ENCODE measurements around the gene RBM17.

- TF ChIP-seq HMG20A (CRISPR knock-in tag; IDR thresholded peaks at IDR 0.05; ENCODE audit: borderline replicate concordance) (no peak), CTCF (CRISPR knock-in tag; IDR thresholded peaks at IDR 0.05) (no peak), NR3C1 (CRISPR knock-in tag; IDR thresholded peaks at IDR 0.05) (no peak), POLR2A (IDR thresholded peaks at IDR 0.05; ENCODE audit: insufficient read depth in 1 of 2, low read depth in 2 of 2, low read length in 2 of 2) (no peak), HCFC1 (IDR thresholded peaks at IDR 0.05; ENCODE audit: low read depth, low read length) (no peak), ZNF333 (CRISPR knock-in tag; IDR thresholded peaks at IDR 0.05; ENCODE audit: borderline replicate concordance) (no peak), KDM1A (CRISPR knock-in tag; IDR thresholded peaks at IDR 0.05) (no peak), CBX5 (CRISPR knock-in tag; IDR thresholded peaks at IDR 0.05; ENCODE audit: borderline replicate concordance) (no peak), ERF (CRISPR knock-in tag; IDR thresholded peaks at IDR 0.05) (no peak)
Measured at GRCh38 chr10:6067457-6067856, 21.4 kb upstream of the RBM17 start.

All from HepG2 (cell line).